CD14-positive monocyte (primary cell): ENCODE measurements around the gene DNM2. TPM values are rescaled to one million over a fixed set of nuclear protein-coding genes. Genes with fewer than 3 reads are reported as not detected.
"Not testable (repeated sequence)": the region's sequence is repeated elsewhere in the genome, so short reads cannot be mapped to it uniquely, and the experiment has no call there.

Experiments used
- DNase-seq, 3 donors: peaks; one replicate each; pipeline ENCODE4 v3.0.0-alpha.2; 2011 to 2022
- H2AFZ ChIP-seq: 2 replicates; pipeline ENCODE4 v1.6.0; 2012; ENCODE audit warnings: mild to moderate bottlenecking, low read depth, low read length, inconsistent platforms; ENCODE audit not compliant: insufficient read depth, poor library complexity, severe bottlenecking
- H3K27ac ChIP-seq, 2 donors: 1 replicate in 1 of 2; 2 replicates in 1 of 2; pipeline ENCODE4 v1.5.1; 2012 to 2013; ENCODE audit warnings: low read length in 2 of 2, control low read depth in 1 of 2, inconsistent platforms in 1 of 2, low read depth in 1 of 2, mild to moderate bottlenecking in 1 of 2
- H3K27me3 ChIP-seq, 2 donors: one replicate each; pipeline versions ENCODE4 v1.6.0 to v1.6.1; 2011 to 2013; ENCODE audit warnings: low read length in 2 of 2; ENCODE audit not compliant: control insufficient read depth in 2 of 2, insufficient read depth in 2 of 2
- H3K36me3 ChIP-seq, 2 donors: replicated peaks in 1 of 2; 1 replicate in 1 of 2; 2 replicates in 1 of 2; pipeline versions ENCODE4 v1.5.1 to v1.6.1; 2012 to 2013; ENCODE audit warnings: low read length in 2 of 2, control low read depth in 1 of 2, inconsistent platforms in 1 of 2, mild to moderate bottlenecking in 1 of 2; ENCODE audit not compliant: insufficient read depth in 2 of 2, control insufficient read depth in 1 of 2
- H3K4me1 ChIP-seq, 2 donors: 1 replicate in 1 of 2; 2 replicates in 1 of 2; pipeline versions ENCODE4 v1.5.1 to v1.6.1; 2012 to 2013; ENCODE audit warnings: low read length in 2 of 2, control low read depth in 1 of 2, inconsistent platforms in 1 of 2, mild to moderate bottlenecking in 1 of 2, moderate library complexity in 1 of 2; ENCODE audit not compliant: insufficient read depth in 2 of 2, control insufficient read depth in 1 of 2
- H3K4me2 ChIP-seq: replicated peaks from 2 replicates; pipeline ENCODE3; 2012; ENCODE audit warnings: low read length, moderate library complexity, mild to moderate bottlenecking; ENCODE audit not compliant: poor library complexity, severe bottlenecking; ENCODE audit errors: extremely low read depth
- H3K4me3 ChIP-seq, 3 experiments: fragments of 200-600 bp in 1 of 3; sonication (generic) in 1 of 3; replicated peaks in 1 of 3; 1 replicate in 2 of 3; 2 replicates in 1 of 3; pipeline ENCODE4 v1.5.1; 2011 to 2013; ENCODE audit warnings: low read length in 3 of 3, mild to moderate bottlenecking in 3 of 3, control low read depth in 2 of 3, low read depth in 2 of 3, inconsistent platforms in 1 of 3, moderate library complexity in 1 of 3
- H3K79me2 ChIP-seq: 2 replicates; pipeline ENCODE4 v1.6.0; 2012; ENCODE audit warnings: mild to moderate bottlenecking, control low read depth, inconsistent platforms, low read length, moderate library complexity; ENCODE audit not compliant: insufficient read depth
- H3K9ac ChIP-seq: 2 replicates; pipeline ENCODE4 v1.6.0; 2017; ENCODE audit warnings: low read length, mild to moderate bottlenecking; ENCODE audit not compliant: insufficient read depth, poor library complexity, severe bottlenecking
- H3K9me3 ChIP-seq, 2 donors: replicated peaks in 1 of 2; 1 replicate in 1 of 2; 2 replicates in 1 of 2; pipeline versions ENCODE4 v1.5.1 to v1.6.1; 2012 to 2013; ENCODE audit warnings: low read length in 2 of 2, control low read depth in 1 of 2; ENCODE audit not compliant: control insufficient read depth in 1 of 2, insufficient read depth in 1 of 2
- H4K20me1 ChIP-seq: 2 replicates; pipeline ENCODE4 v1.6.0; 2012; ENCODE audit warnings: mild to moderate bottlenecking, low read length, control low read depth, moderate library complexity; ENCODE audit not compliant: insufficient read depth
- H3K27ac Mint-ChIP-seq, 7 donors: one replicate each; pipeline ENCODE4 v1.8.0; 2020; ENCODE audit warnings: mild to moderate bottlenecking in 7 of 7, mixed read lengths in 7 of 7, moderate library complexity in 6 of 7, inconsistent platforms in 2 of 7
- H3K27me3 Mint-ChIP-seq, 3 donors: one replicate each; pipeline ENCODE4 v1.8.0; 2021 to 2022; ENCODE audit warnings: low read depth in 3 of 3, mild to moderate bottlenecking in 3 of 3, mixed read lengths in 3 of 3, moderate library complexity in 3 of 3, inconsistent platforms in 1 of 3
- H3K36me3 Mint-ChIP-seq, 2 donors: one replicate each; pipeline ENCODE4 v1.8.0; 2020; ENCODE audit warnings: mixed read lengths in 2 of 2, inconsistent platforms in 1 of 2, mild to moderate bottlenecking in 1 of 2
- H3K4me1 Mint-ChIP-seq: one replicate; pipeline ENCODE4 v1.8.0; 2020; ENCODE audit warnings: mild to moderate bottlenecking, mixed read lengths
- H3K4me3 Mint-ChIP-seq, 2 donors: one replicate each; pipeline ENCODE4 v1.8.0; 2020; ENCODE audit warnings: mild to moderate bottlenecking in 2 of 2, mixed read lengths in 2 of 2, moderate library complexity in 1 of 2
- H3K9me3 Mint-ChIP-seq, 7 donors: one replicate each; pipeline ENCODE4 v1.8.0; 2020 to 2022; ENCODE audit warnings: mixed read lengths in 7 of 7, mild to moderate bottlenecking in 6 of 7, moderate library complexity in 6 of 7, inconsistent platforms in 2 of 7
- CTCF ChIP-seq: fragments of 200-600 bp; IDR thresholded peaks from one replicate; pipeline ENCODE4 v1.8.0; 2022; ENCODE audit warnings: antibody characterized with exemption, mild to moderate bottlenecking
- WGBS: methylation state at CpG from one replicate; pipeline ENCODE4 v1.1.5; 2013; ENCODE audit warnings: missing lambda C conversion rate; ENCODE audit not compliant: insufficient coverage; 5-methylcytosine and 5-hydroxymethylcytosine counted together
- intact Hi-C, 2 donors: fragments of 100-400 bp; cut with micrococcal nuclease; formaldehyde crosslinking; loops; one replicate each; pipeline versions ENCODE4 v1.15.0 to v1.15.1; 2023
- polyA plus RNA-seq, 3 donors: library from polyadenylated mRNA; depleted of rRNA in 1 of 3; unstranded in 2 of 3; stranded (reverse) in 1 of 3; fragments of 300-500 nt in 2 of 3; fragments of >200 nt in 1 of 3; fragmentation: Illumina TruSeq in 2 of 3; gene quantifications; 1 replicate in 2 of 3; 2 replicates in 1 of 3; pipeline ENCODE4 v1.2.3, GENCODE V29; 2012 to 2021

The DNM2 gene
- polyA plus RNA-seq, 3 donors = 53.0 to 186 (median 69.5) TPM

- no peaks in the 10 kb centered on the region for H3K9me3 ChIP-seq
- peaks cover 96% of the 10 kb centered on the region for H3K79me2 ChIP-seq
- no peak overlapping the region for H2AFZ ChIP-seq
- no peak overlapping the region for H3K4me3 ChIP-seq
- DNase-seq = no peak
- no peak overlapping the region for H3K27ac ChIP-seq
- peak overlapping the region in 2 of 7 donors; percentile 24 to 74 for H3K27ac Mint-ChIP-seq
- peaks cover 40 to 68% of the 10 kb centered on the region in 2 donors for H3K36me3 Mint-ChIP-seq
- peaks cover 25% of the 10 kb centered on the region for H3K4me1 Mint-ChIP-seq
- H3K27me3 ChIP-seq = no peaks in the 10 kb centered on the region
- no CpG with 5 or more reads among the region's 1 CpG for WGBS
- no peaks in the 10 kb centered on the region for H3K27me3 Mint-ChIP-seq
- peaks cover 38 to 65% of the 10 kb centered on the region in 2 donors for H3K36me3 ChIP-seq
- no peak for TF ChIP-seq CTCF
- H3K9me3 Mint-ChIP-seq = no peaks in the 10 kb centered on the region
- no peak overlapping the region for H3K4me3 Mint-ChIP-seq
- no peak overlapping the region for H3K9ac ChIP-seq
- H3K4me2 ChIP-seq = no peak overlapping the region
- intact Hi-C loops = no loop called here
- H3K4me1 ChIP-seq = peaks cover 6 to 12% of the 10 kb centered on the region in 2 donors
- peaks cover 98% of the 10 kb centered on the region for H4K20me1 ChIP-seq
These were observed 47.7 kb upstream of the DNM2 start for GRCh38 chr19:10670182-10670581.

GRCh38 chr19:10670876-10671804 lies 46.7 kb upstream of the DNM2 start:
- Mint-ChIP-seq H3K27me3 (no peaks in the 10 kb centered on the region), H3K4me1 (peaks cover 25% of the 10 kb centered on the region), H3K9me3 (no peaks in the 10 kb centered on the region), H3K36me3 (peaks cover 47 to 75% of the 10 kb centered on the region in 2 donors), H3K4me3 (no peak overlapping the region), H3K27ac (peak overlapping the region in 2 of 7 donors; percentile 53 to 70)
- Histone ChIP-seq H3K9me3 (no peaks in the 10 kb centered on the region), H3K27me3 (no peaks in the 10 kb centered on the region), H3K4me2 (no peak overlapping the region), H3K4me3 (no peak overlapping the region), H2AFZ (no peak overlapping the region), H4K20me1 (peaks cover 97% of the 10 kb centered on the region), H3K36me3 (peaks cover 44 to 73% of the 10 kb centered on the region in 2 donors), H3K79me2 (peaks cover 96% of the 10 kb centered on the region), H3K27ac (no peak overlapping the region), H3K9ac (no peak overlapping the region), H3K4me1 (peaks cover 6 to 12% of the 10 kb centered on the region in 2 donors)
- WGBS = 94% methylated on average over 20 of the region's 24 CpGs
- TF ChIP-seq CTCF = no peak
- intact Hi-C loops = no loop called here
- no peak for DNase-seq

GRCh38 chr19:10671922-10672321 lies 46.0 kb upstream of the DNM2 start:
- H3K9me3 ChIP-seq, H3K4me3 Mint-ChIP-seq, DNase-seq, H3K9ac ChIP-seq, H3K27me3 ChIP-seq, H3K27me3 Mint-ChIP-seq, H3K9me3 Mint-ChIP-seq, H3K4me3 ChIP-seq, intact Hi-C loops, H3K4me2 ChIP-seq, H2AFZ ChIP-seq: not testable (repeated sequence)
- peak overlapping the region in 1 of 2 donors; percentile 19 for H3K27ac ChIP-seq
- H3K4me1 ChIP-seq = peaks cover 6 to 12% of the 10 kb centered on the region in 2 donors
- WGBS = no CpG with 5 or more reads among the region's 3 CpGs
- H3K36me3 Mint-ChIP-seq = peaks cover 45 to 75% of the 10 kb centered on the region in 2 donors
- peaks cover 90% of the 10 kb centered on the region for H3K79me2 ChIP-seq
- peak overlapping the region in 1 of 7 donors; percentile 83 for H3K27ac Mint-ChIP-seq
- H3K36me3 ChIP-seq = peaks cover 47 to 72% of the 10 kb centered on the region in 2 donors
- peaks cover 91% of the 10 kb centered on the region for H4K20me1 ChIP-seq
- H3K4me1 Mint-ChIP-seq = peaks cover 25% of the 10 kb centered on the region
